Fibroblast of lung (primary cell): ENCODE data around the gene VWA8. TPM values are rescaled to one million over a fixed set of nuclear protein-coding genes. Genes with fewer than 3 reads are reported as not detected.

Experiments used
- DNase-seq, 2 donors: peaks; one replicate each; pipeline versions ENCODE4 v3.0.0 to v3.0.0-alpha.2; 2010; ENCODE audit warnings: low read depth in 2 of 2
- H2AFZ ChIP-seq: 2 replicates; pipeline ENCODE4 v1.5.1; 2012; ENCODE audit warnings: low read length, control low read depth, inconsistent platforms
- H3K27ac ChIP-seq: 2 replicates; pipeline ENCODE4 v1.5.1; 2011; ENCODE audit warnings: low read length, control low read depth; ENCODE audit not compliant: insufficient read depth
- H3K27me3 ChIP-seq: 2 replicates; pipeline ENCODE4 v1.5.1; 2011; ENCODE audit warnings: mild to moderate bottlenecking, low read length; ENCODE audit not compliant: control insufficient read depth, insufficient read depth
- H3K36me3 ChIP-seq: 2 replicates; pipeline ENCODE4 v1.5.1; 2011; ENCODE audit warnings: low read length; ENCODE audit not compliant: control insufficient read depth, insufficient read depth
- H3K4me1 ChIP-seq: 2 replicates; pipeline ENCODE4 v1.5.1; 2011; ENCODE audit warnings: low read length; ENCODE audit not compliant: control insufficient read depth, insufficient read depth; ENCODE audit errors: extremely low read depth
- H3K4me2 ChIP-seq: 2 replicates; pipeline ENCODE4 v1.5.1; 2011; ENCODE audit warnings: low read length, control low read depth; ENCODE audit not compliant: insufficient read depth; ENCODE audit errors: extremely low read depth
- H3K4me3 ChIP-seq, 4 experiments: fragments of 200-600 bp in 1 of 4; sonication (generic) in 1 of 4; replicated peaks in 1 of 4; 2 replicates each; pipeline ENCODE4 v1.5.1; 2011 to 2016; ENCODE audit warnings: low read length in 4 of 4, low read depth in 3 of 4, mild to moderate bottlenecking in 3 of 4, control low read depth in 2 of 4, inconsistent platforms in 1 of 4, mixed read lengths in 1 of 4; ENCODE audit not compliant: insufficient read depth in 1 of 4; ENCODE audit errors: control extremely low read depth in 1 of 4
- H3K79me2 ChIP-seq: 2 replicates; pipeline ENCODE4 v1.5.1; 2012; ENCODE audit warnings: mild to moderate bottlenecking, low read length, inconsistent platforms; ENCODE audit not compliant: control insufficient read depth, insufficient read depth
- H3K9ac ChIP-seq: 2 replicates; pipeline ENCODE4 v1.5.1; 2011; ENCODE audit warnings: mild to moderate bottlenecking, low read length, control low read depth; ENCODE audit not compliant: insufficient read depth
- H3K9me3 ChIP-seq: 2 replicates; pipeline ENCODE4 v1.5.1; 2012; ENCODE audit warnings: low read depth, low read length; ENCODE audit not compliant: control insufficient read depth, insufficient read depth
- H4K20me1 ChIP-seq: 2 replicates; pipeline ENCODE4 v1.5.1; 2011; ENCODE audit warnings: low read length; ENCODE audit not compliant: control insufficient read depth, insufficient read depth; ENCODE audit errors: extremely low read depth
- EZH2 ChIP-seq: IDR thresholded peaks from 2 replicates; pipeline ENCODE4 v1.5.1; 2012; ENCODE audit warnings: low read length, control low read depth, mild to moderate bottlenecking; ENCODE audit errors: missing control alignments
- polyA plus RNA-seq, 2 donors: library from polyadenylated mRNA; depleted of rRNA in 1 of 2; stranded (reverse) in 1 of 2; unstranded in 1 of 2; fragments of >200 nt; gene quantifications; 2 replicates each; pipeline ENCODE4 v1.2.1, GENCODE V29; 2011 to 2012; ENCODE audit warnings: missing spikeins in 1 of 2
- total RNA-seq: library from RNA; depleted of rRNA; stranded (reverse); fragments of >200 nt; gene quantifications from 2 replicates; pipeline ENCODE4 v1.2.1, GENCODE V29; 2014
- TF ChIP-seq, protein P1 (sequence below), 2 donors: IDR thresholded peaks in 1 of 2; conservative IDR thresholded peaks in 1 of 2; 1 replicate in 1 of 2; 2 replicates in 1 of 2; pipeline ENCODE4 v1.5.1; 2011 to 2012; ENCODE audit warnings: low read length in 2 of 2, control low read depth in 1 of 2, inconsistent platforms in 1 of 2, low read depth in 1 of 2, mild to moderate bottlenecking in 1 of 2

VWA8 gene
- total and polyA plus RNA-seq, 2 donors (not counting 1 experiment from before 2014, with no cell fraction given) = 12.6 to 29.9 TPM

DNA sequence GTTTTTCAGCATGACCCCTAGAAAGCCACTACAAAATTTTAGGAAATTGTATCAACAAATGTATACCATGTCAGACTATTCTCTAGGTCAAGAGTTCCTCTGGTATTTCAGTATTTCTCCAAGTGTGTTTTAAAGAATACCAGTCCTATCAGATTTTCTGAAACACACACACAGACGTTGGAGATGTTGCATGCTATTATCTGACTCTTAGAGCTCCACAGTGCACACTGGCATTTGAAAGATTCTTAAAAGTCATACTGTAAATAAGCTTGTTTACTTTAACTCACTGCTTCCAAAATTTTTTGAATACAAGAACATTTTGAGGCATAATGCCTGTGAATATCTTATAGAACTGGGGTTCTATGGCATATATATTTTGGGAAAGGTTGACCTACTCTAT is 33.8 kb upstream of the VWA8 start:
- Histone ChIP-seq H3K4me3 (no peak overlapping the region), H3K4me2 (no peak overlapping the region), H4K20me1 (no peaks in the 10 kb centered on the region), H3K36me3 (no peaks in the 10 kb centered on the region), H3K9ac (no peak overlapping the region), H2AFZ (no peak overlapping the region), H3K27ac (no peak overlapping the region), H3K4me1 (no peaks in the 10 kb centered on the region), H3K9me3 (no peaks in the 10 kb centered on the region), H3K27me3 (no peaks in the 10 kb centered on the region), H3K79me2 (no peaks in the 10 kb centered on the region)
- no peak for DNase-seq
- TF ChIP-seq EZH2 = no peak
- TF ChIP-seq, protein P1, sequence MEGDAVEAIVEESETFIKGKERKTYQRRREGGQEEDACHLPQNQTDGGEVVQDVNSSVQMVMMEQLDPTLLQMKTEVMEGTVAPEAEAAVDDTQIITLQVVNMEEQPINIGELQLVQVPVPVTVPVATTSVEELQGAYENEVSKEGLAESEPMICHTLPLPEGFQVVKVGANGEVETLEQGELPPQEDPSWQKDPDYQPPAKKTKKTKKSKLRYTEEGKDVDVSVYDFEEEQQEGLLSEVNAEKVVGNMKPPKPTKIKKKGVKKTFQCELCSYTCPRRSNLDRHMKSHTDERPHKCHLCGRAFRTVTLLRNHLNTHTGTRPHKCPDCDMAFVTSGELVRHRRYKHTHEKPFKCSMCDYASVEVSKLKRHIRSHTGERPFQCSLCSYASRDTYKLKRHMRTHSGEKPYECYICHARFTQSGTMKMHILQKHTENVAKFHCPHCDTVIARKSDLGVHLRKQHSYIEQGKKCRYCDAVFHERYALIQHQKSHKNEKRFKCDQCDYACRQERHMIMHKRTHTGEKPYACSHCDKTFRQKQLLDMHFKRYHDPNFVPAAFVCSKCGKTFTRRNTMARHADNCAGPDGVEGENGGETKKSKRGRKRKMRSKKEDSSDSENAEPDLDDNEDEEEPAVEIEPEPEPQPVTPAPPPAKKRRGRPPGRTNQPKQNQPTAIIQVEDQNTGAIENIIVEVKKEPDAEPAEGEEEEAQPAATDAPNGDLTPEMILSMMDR (conservative IDR thresholded peaks at IDR 0.05 in 1 of 2, IDR thresholded peaks at IDR 0.05 in 1 of 2; ENCODE audit: low read depth in 1 of 2, low read length in 2 of 2) = no peak

DNA sequence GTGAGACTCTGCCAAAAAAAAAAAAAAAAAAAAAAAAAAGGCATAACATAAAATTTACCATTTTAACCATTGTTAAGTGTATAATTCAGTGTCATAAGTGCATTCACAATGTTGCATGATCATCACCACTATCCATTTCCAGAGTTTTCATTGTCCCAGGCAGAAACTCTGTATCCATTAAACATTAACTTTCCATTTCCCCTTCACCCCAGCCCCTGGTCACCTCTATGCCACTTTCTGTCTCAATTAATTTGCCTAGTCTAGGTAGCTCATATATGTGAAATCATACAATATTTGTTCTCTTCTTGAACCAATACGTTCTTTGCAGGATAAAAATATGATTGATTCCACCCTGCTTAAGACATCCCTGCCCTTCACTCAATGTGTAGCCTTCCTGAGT is 31.0 kb upstream of the VWA8 start:
- Histone ChIP-seq H2AFZ (no peak overlapping the region), H4K20me1 (no peaks in the 10 kb centered on the region), H3K27ac (no peak overlapping the region), H3K4me3 (no peak overlapping the region), H3K79me2 (no peaks in the 10 kb centered on the region), H3K4me1 (no peaks in the 10 kb centered on the region), H3K9ac (no peak overlapping the region), H3K9me3 (no peaks in the 10 kb centered on the region), H3K4me2 (no peak overlapping the region), H3K27me3 (no peaks in the 10 kb centered on the region), H3K36me3 (no peaks in the 10 kb centered on the region)
- DNase-seq = no peak
- TF ChIP-seq, protein P1 (conservative IDR thresholded peaks at IDR 0.05 in 1 of 2, IDR thresholded peaks at IDR 0.05 in 1 of 2; ENCODE audit: low read depth in 1 of 2, low read length in 2 of 2) = no peak
- no peak for TF ChIP-seq EZH2

DNA sequence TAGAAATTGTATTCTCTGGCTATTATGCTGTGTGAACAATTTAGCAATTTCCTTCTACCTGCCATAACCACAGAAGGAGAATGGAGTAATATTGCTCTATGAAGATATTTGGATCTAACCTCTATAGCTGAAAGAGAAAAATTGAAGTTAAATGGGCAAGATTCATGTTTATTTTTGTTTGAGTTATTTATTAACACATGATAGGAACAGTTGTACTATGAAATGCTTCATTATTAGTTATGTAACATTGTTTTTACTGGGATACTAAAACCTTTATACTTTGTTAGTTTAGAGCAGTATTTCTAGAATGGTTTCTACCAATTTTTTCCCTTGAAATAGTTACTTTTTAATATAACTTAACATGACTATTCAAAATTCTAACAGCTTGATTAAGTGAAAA is 27.3 kb upstream of the VWA8 start:
- H3K27me3 ChIP-seq = no peaks in the 10 kb centered on the region
- H3K9me3 ChIP-seq = no peaks in the 10 kb centered on the region
- no peak overlapping the region for H3K27ac ChIP-seq
- no peaks in the 10 kb centered on the region for H3K4me1 ChIP-seq
- TF ChIP-seq, protein P1 (conservative IDR thresholded peaks at IDR 0.05 in 1 of 2, IDR thresholded peaks at IDR 0.05 in 1 of 2; ENCODE audit: low read depth in 1 of 2, low read length in 2 of 2) = no peak
- no peak for TF ChIP-seq EZH2
- no peak for DNase-seq
- no peak overlapping the region for H3K4me3 ChIP-seq
- no peaks in the 10 kb centered on the region for H4K20me1 ChIP-seq
- no peak overlapping the region for H2AFZ ChIP-seq
- no peak overlapping the region for H3K4me2 ChIP-seq
- no peaks in the 10 kb centered on the region for H3K79me2 ChIP-seq
- no peaks in the 10 kb centered on the region for H3K36me3 ChIP-seq
- no peak overlapping the region for H3K9ac ChIP-seq
